ENCODE results near the gene TMEM203.
A peak's percentile ranks its signal among the peaks of the same experiment; 100 is the strongest.

TMEM203 gene

DNA sequence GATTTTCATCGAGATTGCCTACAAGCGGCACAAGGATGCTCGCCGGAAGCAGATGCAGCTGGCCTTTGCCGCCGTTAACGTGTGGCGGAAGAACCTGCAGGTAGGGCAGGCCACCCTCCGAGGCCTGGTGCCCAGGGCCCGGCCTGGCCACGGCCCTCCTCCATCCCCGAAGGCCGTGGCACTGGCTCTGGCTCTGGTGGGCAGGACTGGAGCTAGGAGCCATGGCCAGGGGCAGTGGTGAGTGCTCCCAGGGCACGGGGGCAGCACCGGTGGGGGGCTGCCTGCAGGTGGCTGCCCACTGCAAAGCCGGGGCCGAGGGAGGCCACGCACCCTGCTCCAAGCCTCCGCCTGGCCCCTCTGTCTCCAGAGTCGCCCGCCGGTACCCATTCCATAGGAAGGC lies 41.6 kb downstream of the TMEM203 start:
- H3K23ac ChIP-seq (ENCODE audit: low read length), result no peak overlapping the region
- H2BK5ac ChIP-seq (ENCODE audit: low read depth, low read length, poor library complexity), result no peak overlapping the region
- no peak overlapping the region for H2AFZ ChIP-seq (ENCODE audit: insufficient read depth, low read length, poor library complexity)
- no peak overlapping the region for H3K14ac ChIP-seq (ENCODE audit: low read length)
- H3K79me1 ChIP-seq (ENCODE audit: low read length), result no peaks in the 10 kb centered on the region
- H3K4me3 ChIP-seq (ENCODE audit: low read depth, low read length), result no peak overlapping the region
- H2BK12ac ChIP-seq (ENCODE audit: low read length), result no peak overlapping the region
- no peak overlapping the region for H2BK120ac ChIP-seq (ENCODE audit: insufficient read depth, low read length, poor library complexity)
- H4K12ac ChIP-seq (ENCODE audit: low read depth, low read length), result no peak overlapping the region
- peaks cover 0 to 4% of the 10 kb centered on the region in 2 experiments for H3K4me1 ChIP-seq (ENCODE audit: control insufficient read depth in 1 of 2, insufficient read depth in 2 of 2, low read length in 2 of 2)
- no peak overlapping the region for H3K4me2 ChIP-seq (ENCODE audit: low read length)
- no peak overlapping the region for H3K9ac ChIP-seq (ENCODE audit: low read length)
- no peak overlapping the region for H4K8ac ChIP-seq (ENCODE audit: low read depth, low read length)
- no peak overlapping the region for H3K18ac ChIP-seq (ENCODE audit: low read length)
- peaks cover 11% of the 10 kb centered on the region for H3K9me3 ChIP-seq (ENCODE audit: insufficient read depth, low read depth, low read length)
- H4K91ac ChIP-seq (ENCODE audit: low read depth, low read length), result no peak overlapping the region
- no CpG with 5 or more reads among the region's 22 CpGs for WGBS (ENCODE audit: extremely low coverage, insufficient coverage, insufficient read length)
- H3K27me3 ChIP-seq (ENCODE audit: insufficient read depth, low read length), result peaks cover 71% of the 10 kb centered on the region
- H3K36me3 ChIP-seq (ENCODE audit: control insufficient read depth in 1 of 2, insufficient read depth in 2 of 2, low read length in 2 of 2), result no peaks in the 10 kb centered on the region
- H3K4ac ChIP-seq (ENCODE audit: low read depth, low read length), result no peak overlapping the region
- H2AK5ac ChIP-seq (ENCODE audit: low read length), result no peak overlapping the region
- H3K27ac ChIP-seq (ENCODE audit: low read depth, low read length), result no peak overlapping the region
- no peaks in the 10 kb centered on the region for H3K79me2 ChIP-seq (ENCODE audit: control insufficient read depth, insufficient read depth, low read length, poor library complexity)
- DNase-seq, result no peak

DNA sequence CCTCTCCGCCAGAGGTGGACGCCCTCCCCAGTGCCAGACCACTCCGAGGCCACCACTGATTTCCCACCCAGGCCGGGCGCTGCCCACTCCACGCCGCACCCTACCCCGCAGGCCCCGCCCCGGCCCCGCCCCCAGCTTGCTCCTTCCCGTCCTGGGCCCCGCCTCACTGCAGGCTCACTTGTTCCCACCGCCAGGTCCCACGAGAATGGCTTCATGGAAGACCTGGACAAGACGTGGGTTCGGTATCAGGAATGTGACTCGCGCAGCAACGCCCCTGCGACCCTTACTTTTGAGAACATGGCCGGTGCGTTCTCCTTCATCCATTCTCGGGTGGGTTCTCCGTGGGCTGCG lies 42.1 kb downstream of the TMEM203 start:
- Histone ChIP-seq H2AK5ac (ENCODE audit: low read length) (no peak overlapping the region), H3K14ac (ENCODE audit: low read length) (no peak overlapping the region), H2BK12ac (ENCODE audit: low read length) (no peak overlapping the region), H3K4ac (ENCODE audit: low read depth, low read length) (no peak overlapping the region), H3K36me3 (ENCODE audit: control insufficient read depth in 1 of 2, insufficient read depth in 2 of 2, low read length in 2 of 2) (no peaks in the 10 kb centered on the region), H2BK5ac (ENCODE audit: low read depth, low read length, poor library complexity) (no peak overlapping the region), H2BK120ac (ENCODE audit: insufficient read depth, low read length, poor library complexity) (no peak overlapping the region), H3K9me3 (ENCODE audit: insufficient read depth, low read depth, low read length) (peaks cover 11% of the 10 kb centered on the region), H3K79me1 (ENCODE audit: low read length) (no peaks in the 10 kb centered on the region), H4K12ac (ENCODE audit: low read depth, low read length) (no peak overlapping the region), H4K91ac (ENCODE audit: low read depth, low read length) (no peak overlapping the region), H3K9ac (ENCODE audit: low read length) (no peak overlapping the region), H3K4me3 (ENCODE audit: low read depth, low read length) (no peak overlapping the region), H3K79me2 (ENCODE audit: control insufficient read depth, insufficient read depth, low read length, poor library complexity) (no peaks in the 10 kb centered on the region), H2AFZ (ENCODE audit: insufficient read depth, low read length, poor library complexity) (no peak overlapping the region), H3K18ac (ENCODE audit: low read length) (no peak overlapping the region), H3K27ac (ENCODE audit: low read depth, low read length) (no peak overlapping the region), H3K4me2 (ENCODE audit: low read length) (peak overlapping the region; percentile 20), H3K27me3 (ENCODE audit: insufficient read depth, low read length) (peaks cover 67% of the 10 kb centered on the region), H3K4me1 (ENCODE audit: control insufficient read depth in 1 of 2, insufficient read depth in 2 of 2, low read length in 2 of 2) (peaks cover 0 to 2% of the 10 kb centered on the region in 2 experiments), H4K8ac (ENCODE audit: low read depth, low read length) (no peak overlapping the region), H3K23ac (ENCODE audit: low read length) (no peak overlapping the region)
- no peak for DNase-seq
- no CpG with 5 or more reads among the region's 26 CpGs for WGBS (ENCODE audit: extremely low coverage, insufficient coverage, insufficient read length)

DNA sequence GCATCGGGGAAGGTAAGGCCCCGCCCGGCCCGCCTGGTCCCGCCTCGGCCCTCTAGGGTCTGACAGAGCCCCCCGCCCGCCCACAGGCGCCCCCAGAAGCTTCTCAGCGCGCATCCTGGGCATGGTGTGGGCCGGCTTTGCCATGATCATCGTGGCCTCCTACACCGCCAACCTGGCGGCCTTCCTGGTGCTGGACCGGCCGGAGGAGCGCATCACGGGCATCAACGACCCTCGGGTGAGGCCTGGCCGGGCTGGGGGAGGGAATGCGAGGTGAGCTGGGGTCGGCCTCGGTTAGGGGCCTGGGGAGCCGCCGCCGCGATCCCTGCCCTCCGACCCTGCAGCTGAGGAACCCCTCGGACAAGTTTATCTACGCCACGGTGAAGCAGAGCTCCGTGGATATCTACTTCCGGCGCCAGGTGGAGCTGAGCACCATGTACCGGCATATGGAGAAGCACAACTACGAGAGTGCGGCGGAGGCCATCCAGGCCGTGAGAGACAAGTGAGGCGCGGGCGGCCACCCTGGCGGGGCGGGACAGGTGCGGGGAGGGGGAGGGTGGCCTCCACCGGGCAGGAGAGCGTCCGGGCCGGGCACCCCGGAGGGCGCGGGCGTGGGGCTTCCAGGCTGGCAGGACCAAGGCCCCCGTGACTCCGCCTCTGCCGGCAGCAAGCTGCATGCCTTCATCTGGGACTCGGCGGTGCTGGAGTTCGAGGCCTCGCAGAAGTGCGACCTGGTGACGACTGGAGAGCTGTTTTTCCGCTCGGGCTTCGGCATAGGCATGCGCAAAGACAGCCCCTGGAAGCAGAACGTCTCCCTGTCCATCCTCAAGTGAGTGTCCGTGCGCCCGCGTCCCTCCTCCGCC lies 42.7 kb downstream of the TMEM203 start:
- Histone ChIP-seq H3K27me3 (ENCODE audit: insufficient read depth, low read length) (peaks cover 63% of the 10 kb centered on the region), H2AFZ (ENCODE audit: insufficient read depth, low read length, poor library complexity) (no peak overlapping the region), H4K91ac (ENCODE audit: low read depth, low read length) (no peak overlapping the region), H3K23ac (ENCODE audit: low read length) (no peak overlapping the region), H3K9me3 (ENCODE audit: insufficient read depth, low read depth, low read length) (peaks cover 13% of the 10 kb centered on the region), H4K8ac (ENCODE audit: low read depth, low read length) (no peak overlapping the region), H4K12ac (ENCODE audit: low read depth, low read length) (no peak overlapping the region), H3K4me3 (ENCODE audit: low read depth, low read length) (no peak overlapping the region), H3K4me2 (ENCODE audit: low read length) (peak overlapping the region; percentile 24), H3K27ac (ENCODE audit: low read depth, low read length) (no peak overlapping the region), H3K36me3 (ENCODE audit: control insufficient read depth in 1 of 2, insufficient read depth in 2 of 2, low read length in 2 of 2) (no peaks in the 10 kb centered on the region), H2BK12ac (ENCODE audit: low read length) (no peak overlapping the region), H2BK5ac (ENCODE audit: low read depth, low read length, poor library complexity) (no peak overlapping the region), H3K79me1 (ENCODE audit: low read length) (no peaks in the 10 kb centered on the region), H2BK120ac (ENCODE audit: insufficient read depth, low read length, poor library complexity) (no peak overlapping the region), H3K18ac (ENCODE audit: low read length) (no peak overlapping the region), H3K4ac (ENCODE audit: low read depth, low read length) (no peak overlapping the region), H3K14ac (ENCODE audit: low read length) (no peak overlapping the region), H3K79me2 (ENCODE audit: control insufficient read depth, insufficient read depth, low read length, poor library complexity) (no peaks in the 10 kb centered on the region), H3K9ac (ENCODE audit: low read length) (no peak overlapping the region), H2AK5ac (ENCODE audit: low read length) (no peak overlapping the region), H3K4me1 (ENCODE audit: control insufficient read depth in 1 of 2, insufficient read depth in 2 of 2, low read length in 2 of 2) (no peaks in the 10 kb centered on the region)
- DNase-seq, result peak; percentile 13 to 62
- WGBS (ENCODE audit: extremely low coverage, insufficient coverage, insufficient read length), result no CpG with 5 or more reads among the region's 74 CpGs

DNA sequence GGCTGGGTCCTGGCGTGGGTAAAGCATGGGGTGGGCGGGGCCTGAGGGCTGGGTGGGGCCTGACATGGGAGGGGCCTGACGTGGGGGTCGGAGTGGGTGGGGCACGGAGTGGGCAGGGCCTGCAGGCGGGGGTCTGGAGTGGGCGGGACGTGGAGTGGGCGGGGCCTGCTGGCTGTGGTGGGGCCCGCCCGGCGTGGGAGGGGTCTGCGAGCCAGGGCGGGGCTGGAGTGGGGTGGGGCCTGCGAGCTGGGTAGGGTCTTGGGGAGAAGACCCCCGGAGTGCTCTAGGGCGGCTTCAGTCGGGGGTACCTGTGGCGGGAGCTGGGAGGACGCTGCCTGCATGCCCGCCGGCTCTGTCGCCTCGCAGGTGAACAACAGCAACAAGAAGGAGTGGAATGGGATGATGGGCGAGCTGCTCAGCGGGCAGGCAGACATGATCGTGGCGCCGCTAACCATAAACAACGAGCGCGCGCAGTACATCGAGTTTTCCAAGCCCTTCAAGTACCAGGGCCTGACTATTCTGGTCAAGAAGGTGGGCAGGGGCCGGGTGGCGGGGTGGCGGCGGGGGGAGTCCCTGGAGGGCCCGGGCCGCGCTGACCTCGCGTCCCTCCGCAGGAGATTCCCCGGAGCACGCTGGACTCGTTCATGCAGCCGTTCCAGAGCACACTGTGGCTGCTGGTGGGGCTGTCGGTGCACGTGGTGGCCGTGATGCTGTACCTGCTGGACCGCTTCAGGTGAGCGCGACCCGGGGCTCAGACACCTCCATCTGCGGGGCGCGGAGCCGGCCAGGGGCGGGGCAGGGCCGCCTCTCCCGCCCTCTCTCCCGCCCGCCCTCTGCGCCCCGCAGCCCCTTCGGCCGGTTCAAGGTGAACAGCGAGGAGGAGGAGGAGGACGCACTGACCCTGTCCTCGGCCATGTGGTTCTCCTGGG lies 43.6 kb downstream of the TMEM203 start:
- no peak overlapping the region for H3K18ac ChIP-seq (ENCODE audit: low read length)
- no peak overlapping the region for H3K14ac ChIP-seq (ENCODE audit: low read length)
- no peaks in the 10 kb centered on the region for H3K79me2 ChIP-seq (ENCODE audit: control insufficient read depth, insufficient read depth, low read length, poor library complexity)
- H3K9ac ChIP-seq (ENCODE audit: low read length), result no peak overlapping the region
- peaks cover 22% of the 10 kb centered on the region for H3K9me3 ChIP-seq (ENCODE audit: insufficient read depth, low read depth, low read length)
- H2BK120ac ChIP-seq (ENCODE audit: insufficient read depth, low read length, poor library complexity), result no peak overlapping the region
- H3K4ac ChIP-seq (ENCODE audit: low read depth, low read length), result no peak overlapping the region
- H3K4me3 ChIP-seq (ENCODE audit: low read depth, low read length), result no peak overlapping the region
- no peak overlapping the region for H4K12ac ChIP-seq (ENCODE audit: low read depth, low read length)
- H3K4me1 ChIP-seq (ENCODE audit: control insufficient read depth in 1 of 2, insufficient read depth in 2 of 2, low read length in 2 of 2), result no peaks in the 10 kb centered on the region
- H4K8ac ChIP-seq (ENCODE audit: low read depth, low read length), result no peak overlapping the region
- no peaks in the 10 kb centered on the region for H3K79me1 ChIP-seq (ENCODE audit: low read length)
- no peak overlapping the region for H2AK5ac ChIP-seq (ENCODE audit: low read length)
- no CpG with 5 or more reads among the region's 71 CpGs for WGBS (ENCODE audit: extremely low coverage, insufficient coverage, insufficient read length)
- H3K36me3 ChIP-seq (ENCODE audit: control insufficient read depth in 1 of 2, insufficient read depth in 2 of 2, low read length in 2 of 2), result no peaks in the 10 kb centered on the region
- H2AFZ ChIP-seq (ENCODE audit: insufficient read depth, low read length, poor library complexity), result no peak overlapping the region
- H3K4me2 ChIP-seq (ENCODE audit: low read length), result no peak overlapping the region
- H3K23ac ChIP-seq (ENCODE audit: low read length), result no peak overlapping the region
- H3K27me3 ChIP-seq (ENCODE audit: insufficient read depth, low read length), result peaks cover 63% of the 10 kb centered on the region
- no peak overlapping the region for H4K91ac ChIP-seq (ENCODE audit: low read depth, low read length)
- H2BK12ac ChIP-seq (ENCODE audit: low read length), result no peak overlapping the region
- no peak overlapping the region for H3K27ac ChIP-seq (ENCODE audit: low read depth, low read length)
- DNase-seq, result no peak
- no peak overlapping the region for H2BK5ac ChIP-seq (ENCODE audit: low read depth, low read length, poor library complexity)

Data from trophoblast cell (in vitro differentiated cells and primary cell).